ENCODE results near the gene DYRK3.
"Not testable (repeated sequence)": the region's sequence is repeated elsewhere in the genome, so short reads cannot be mapped to it uniquely, and the experiment has no call there.

Gene DYRK3

GRCh38 chr1:206633708-206634121 lies 1.6 kb upstream of the DYRK3 start:
- no peak for DNase-seq

- DNase-seq, result peak; percentile 79 to 80
Measured at GRCh38 chr1:206634365-206635079, 814 bp upstream of the DYRK3 start.

GRCh38 chr1:206635978-206636345 lies 626 bp downstream of the DYRK3 start:
- DNase-seq, result no peak

GRCh38 chr1:206636671-206637070 lies 1.3 kb downstream of the DYRK3 start:
- peak in 1 of 2 donors; percentile 24 for DNase-seq

GRCh38 chr1:206637605-206638004 lies 2.3 kb downstream of the DYRK3 start:
- DNase-seq, result no peak

- not testable (repeated sequence) for DNase-seq
Measured at GRCh38 chr1:206642074-206642473, 6.7 kb downstream of the DYRK3 start.

- DNase-seq, result no peak
Measured at GRCh38 chr1:206643118-206643698, 7.9 kb downstream of the DYRK3 start.

GRCh38 chr1:206646504-206646903 lies 11.2 kb downstream of the DYRK3 start:
- DNase-seq, result no peak

GRCh38 chr1:206647224-206647623 lies 11.9 kb downstream of the DYRK3 start:
- DNase-seq, result no peak

- no peak for DNase-seq
Measured at GRCh38 chr1:206649261-206649921, 14.1 kb downstream of the DYRK3 start.

GRCh38 chr1:206651014-206651413 lies 15.7 kb downstream of the DYRK3 start:
- no peak for DNase-seq

GRCh38 chr1:206651958-206652890 lies 16.9 kb downstream of the DYRK3 start:
- DNase-seq, result no peak

GRCh38 chr1:206653715-206654459 lies 18.6 kb downstream of the DYRK3 start:
- no peak for DNase-seq

- no peak for DNase-seq
Measured at GRCh38 chr1:206654828-206655227, 19.5 kb downstream of the DYRK3 start.

- DNase-seq, result no peak
Measured at GRCh38 chr1:206655471-206655882, 20.1 kb downstream of the DYRK3 start.

GRCh38 chr1:206656936-206657335 lies 21.6 kb downstream of the DYRK3 start:
- DNase-seq, result no peak

GRCh38 chr1:206657751-206658150 lies 22.4 kb downstream of the DYRK3 start:
- DNase-seq, result no peak

- no peak for DNase-seq
Measured at GRCh38 chr1:206658264-206658980, 23.1 kb downstream of the DYRK3 start.

GRCh38 chr1:206658981-206659273 lies 23.6 kb downstream of the DYRK3 start:
- DNase-seq, result no peak

GRCh38 chr1:206660136-206660535 lies 24.8 kb downstream of the DYRK3 start:
- DNase-seq, result no peak

- DNase-seq, result no peak
Measured at GRCh38 chr1:206661161-206661820, 26.0 kb downstream of the DYRK3 start.
